Loucy (cell line): ENCODE data around the gene TTC16.

Experiments used
- H2AFZ ChIP-seq: fragments of 200-600 bp; sonication (generic); 2 replicates; pipeline ENCODE4 v1.6.0; 2016; ENCODE audit warnings: antibody characterized with exemption, mild to moderate bottlenecking, low read length, moderate library complexity
- H3F3A ChIP-seq: fragments of 200-600 bp; 2 replicates; pipeline ENCODE4 v1.6.0; 2016; ENCODE audit warnings: antibody characterized with exemption, low read depth, mild to moderate bottlenecking
- H3K27me3 ChIP-seq: fragments of 200-600 bp; sonication (generic); 2 replicates; pipeline ENCODE4 v1.6.1; 2014; ENCODE audit warnings: low read length, mild to moderate bottlenecking; ENCODE audit not compliant: insufficient read depth, poor library complexity, severe bottlenecking
- H3K36me3 ChIP-seq: fragments of 200-600 bp; sonication (generic); 2 replicates; pipeline ENCODE4 v1.6.1; 2016; ENCODE audit warnings: low read length; ENCODE audit not compliant: insufficient read depth
- H3K4me1 ChIP-seq: fragments of 200-600 bp; sonication (generic); 2 replicates; pipeline ENCODE4 v1.5.1; 2014; ENCODE audit warnings: low read length, mild to moderate bottlenecking; ENCODE audit not compliant: insufficient read depth, poor library complexity, severe bottlenecking
- H3K4me2 ChIP-seq: fragments of 200-600 bp; sonication (generic); 2 replicates; pipeline ENCODE4 v1.6.0; 2014; ENCODE audit warnings: antibody characterized with exemption, low read length, low read depth, mild to moderate bottlenecking; ENCODE audit not compliant: poor library complexity, severe bottlenecking
- H3K4me3 ChIP-seq: fragments of 200-600 bp; sonication (generic); 2 replicates; pipeline ENCODE4 v1.5.1; 2014; ENCODE audit warnings: low read length, mild to moderate bottlenecking, mixed read lengths; ENCODE audit not compliant: poor library complexity, severe bottlenecking
- H3K79me2 ChIP-seq: fragments of 200-600 bp; sonication (generic); 2 replicates; pipeline ENCODE4 v1.6.1; 2014; ENCODE audit warnings: low read length; ENCODE audit not compliant: insufficient read depth
- H3K9ac ChIP-seq: fragments of 200-600 bp; sonication (generic); 2 replicates; pipeline ENCODE4 v1.6.0; 2014; ENCODE audit warnings: mild to moderate bottlenecking, low read depth, low read length, moderate library complexity; ENCODE audit not compliant: poor library complexity, severe bottlenecking
- H3K9me2 ChIP-seq: fragments of 200-600 bp; sonication (generic); replicated peaks from 2 replicates; pipeline ENCODE4 v1.6.1; 2016; ENCODE audit warnings: low read depth, low read length, mixed read lengths
- H3K9me3 ChIP-seq: fragments of 200-600 bp; sonication (generic); 2 replicates; pipeline ENCODE4 v1.6.1; 2014; ENCODE audit warnings: mild to moderate bottlenecking, antibody characterized with exemption, low read length, low read depth; ENCODE audit not compliant: insufficient read depth
- H4K20me1 ChIP-seq: fragments of 200-600 bp; sonication (generic); 2 replicates; pipeline ENCODE4 v1.6.0; 2014; ENCODE audit warnings: antibody characterized with exemption, low read length, mild to moderate bottlenecking; ENCODE audit not compliant: insufficient read depth, poor library complexity, severe bottlenecking
- CTCF ChIP-seq: fragments of 200-600 bp; sonication (generic); conservative IDR thresholded peaks from 2 replicates; pipeline ENCODE4 v1.5.1; 2014; ENCODE audit warnings: mild to moderate bottlenecking, antibody characterized with exemption, low read length
- EZH2phosphoT487 ChIP-seq: fragments of 200-600 bp; IDR thresholded peaks from 2 replicates; pipeline ENCODE4 v1.6.1; 2018; ENCODE audit warnings: antibody characterized with exemption, mild to moderate bottlenecking, moderate library complexity, borderline replicate concordance

The TTC16 gene

GRCh38 chr9:127708952-127709587 lies 6.8 kb upstream of the TTC16 start:
- Histone ChIP-seq H3K4me1 (peaks cover 26% of the 10 kb centered on the region), H4K20me1 (no peaks in the 10 kb centered on the region), H3K79me2 (no peaks in the 10 kb centered on the region), H3K9me2 (no peaks in the 10 kb centered on the region), H3K9me3 (no peaks in the 10 kb centered on the region), H3K4me2 (no peak overlapping the region), H3K9ac (no peak overlapping the region), H3K27me3 (no peaks in the 10 kb centered on the region), H2AFZ (no peak overlapping the region), H3K4me3 (no peak overlapping the region), H3F3A (no peaks in the 10 kb centered on the region), H3K36me3 (no peaks in the 10 kb centered on the region)
- TF ChIP-seq EZH2phosphoT487 (no peak), CTCF (no peak)

GRCh38 chr9:127710204-127710783 lies 5.6 kb upstream of the TTC16 start:
- no peaks in the 10 kb centered on the region for H4K20me1 ChIP-seq
- peaks cover 30% of the 10 kb centered on the region for H3K4me1 ChIP-seq
- H3K4me3 ChIP-seq: no peak overlapping the region
- H3K4me2 ChIP-seq: peak overlapping the region; percentile 62
- no peaks in the 10 kb centered on the region for H3K79me2 ChIP-seq
- no peak overlapping the region for H3K9ac ChIP-seq
- no peaks in the 10 kb centered on the region for H3F3A ChIP-seq
- no peaks in the 10 kb centered on the region for H3K36me3 ChIP-seq
- no peaks in the 10 kb centered on the region for H3K9me3 ChIP-seq
- no peak for TF ChIP-seq CTCF
- TF ChIP-seq EZH2phosphoT487: no peak
- no peaks in the 10 kb centered on the region for H3K9me2 ChIP-seq
- no peak overlapping the region for H2AFZ ChIP-seq
- no peaks in the 10 kb centered on the region for H3K27me3 ChIP-seq

- H4K20me1 ChIP-seq: no peaks in the 10 kb centered on the region
- H3K9me2 ChIP-seq: no peaks in the 10 kb centered on the region
- H3K27me3 ChIP-seq: no peaks in the 10 kb centered on the region
- no peak overlapping the region for H3K9ac ChIP-seq
- H3K79me2 ChIP-seq: no peaks in the 10 kb centered on the region
- peak overlapping the region; percentile 62 for H3K4me2 ChIP-seq
- H2AFZ ChIP-seq: no peak overlapping the region
- no peaks in the 10 kb centered on the region for H3K9me3 ChIP-seq
- TF ChIP-seq EZH2phosphoT487 (no peak), CTCF (no peak)
- no peak overlapping the region for H3K4me3 ChIP-seq
- no peaks in the 10 kb centered on the region for H3K36me3 ChIP-seq
- no peaks in the 10 kb centered on the region for H3F3A ChIP-seq
- H3K4me1 ChIP-seq: peaks cover 30% of the 10 kb centered on the region
These were observed 4.6 kb upstream of the TTC16 start for GRCh38 chr9:127711226-127711701.
